ENCODE data around the gene ACTL10.
A peak's percentile ranks its signal among the peaks of the same experiment; 100 is the strongest.

Gene ACTL10

DNA sequence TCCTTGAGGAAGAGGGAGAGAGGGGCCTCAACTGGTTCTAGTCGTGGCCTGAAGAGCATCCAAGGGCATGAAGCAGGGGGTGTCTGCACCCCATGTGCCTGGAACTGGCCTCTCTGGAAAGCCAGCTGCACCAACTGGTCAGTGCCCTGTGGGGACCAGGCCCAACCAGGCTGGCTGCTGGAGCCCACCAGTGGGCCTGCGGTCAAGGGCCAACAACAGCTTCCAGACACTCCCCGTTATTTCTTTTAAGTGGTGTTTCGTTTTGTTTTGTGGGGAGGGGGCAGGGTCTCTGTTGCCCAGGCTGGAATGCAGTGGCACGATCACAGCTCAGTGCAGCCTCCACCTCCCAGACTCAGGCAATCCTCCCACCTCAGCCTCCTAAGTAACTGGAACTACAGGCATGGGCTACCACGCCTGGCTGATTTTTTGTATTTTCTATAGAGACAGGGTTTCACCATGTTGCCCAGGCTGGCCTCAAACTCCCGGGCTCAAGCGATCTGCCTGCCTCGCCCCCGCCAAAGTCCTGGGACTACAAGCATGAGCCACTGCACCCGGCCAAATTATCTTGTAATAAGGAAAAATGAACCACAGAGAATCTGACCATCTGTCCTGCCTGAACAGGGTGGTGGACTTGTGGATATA, 16.5 kb upstream of the ACTL10 start:
- no peak for DNase-seq

DNA sequence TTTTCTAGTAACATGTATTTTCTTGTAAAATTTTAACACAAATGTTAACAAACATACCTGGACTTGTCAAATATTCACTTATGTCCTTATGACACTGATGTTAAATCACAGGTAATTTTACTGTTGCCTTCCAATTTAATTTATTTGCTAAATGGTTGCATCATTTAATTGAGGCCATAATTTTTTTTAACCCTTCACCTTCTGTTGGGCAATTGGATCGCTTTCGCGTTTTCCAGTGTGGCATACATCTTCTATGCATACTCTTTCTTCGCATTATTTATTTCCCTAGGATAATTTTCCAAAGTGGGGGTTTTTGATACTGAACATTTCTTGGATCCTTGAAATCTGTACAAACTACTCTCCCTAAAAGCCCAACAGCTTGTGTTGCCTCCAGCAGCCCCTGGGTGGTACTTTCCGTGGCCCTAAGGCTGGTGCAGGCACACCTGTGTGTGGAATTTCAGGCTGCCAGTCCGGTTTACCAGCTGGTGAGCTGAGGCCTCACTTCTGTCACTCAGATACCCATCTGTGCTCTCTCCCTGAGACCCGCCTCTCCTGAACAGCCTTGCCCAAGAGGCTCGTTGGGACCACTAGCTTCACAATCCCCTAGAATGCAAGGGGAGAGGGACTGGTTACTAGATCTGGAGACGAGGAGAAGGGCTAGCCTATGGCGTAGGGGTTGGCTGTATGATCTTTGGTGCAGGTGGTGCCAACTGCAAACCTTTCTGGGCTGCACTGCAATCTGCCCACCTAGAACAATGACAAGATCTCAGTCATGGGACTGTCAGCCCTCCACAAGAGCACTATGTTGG, 15.8 kb upstream of the ACTL10 start:
- DNase-seq: no peak

DNA sequence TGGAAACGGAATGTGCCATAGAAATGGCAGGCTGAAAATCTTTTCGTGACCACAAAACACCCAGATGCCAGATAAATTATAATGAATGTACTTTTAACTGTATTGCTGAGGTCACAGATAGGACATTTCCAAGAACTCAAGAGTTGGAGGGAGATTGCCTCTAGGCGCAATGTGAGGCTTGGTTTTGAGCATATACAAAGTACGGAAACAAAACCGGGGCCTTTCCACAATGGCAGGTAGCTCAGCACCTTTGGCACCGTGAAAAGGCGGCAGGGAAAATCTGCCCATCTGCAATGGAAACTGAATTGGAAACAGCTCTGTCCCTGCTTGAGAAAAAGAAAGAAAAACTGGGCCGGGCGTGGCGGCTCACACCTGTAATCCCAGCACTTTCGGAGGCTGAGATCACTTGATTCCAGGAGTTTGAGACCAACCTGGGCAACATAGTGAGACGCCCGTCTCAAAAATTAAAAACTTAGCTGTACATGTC, 15.1 kb upstream of the ACTL10 start:
- no peak for DNase-seq

DNA sequence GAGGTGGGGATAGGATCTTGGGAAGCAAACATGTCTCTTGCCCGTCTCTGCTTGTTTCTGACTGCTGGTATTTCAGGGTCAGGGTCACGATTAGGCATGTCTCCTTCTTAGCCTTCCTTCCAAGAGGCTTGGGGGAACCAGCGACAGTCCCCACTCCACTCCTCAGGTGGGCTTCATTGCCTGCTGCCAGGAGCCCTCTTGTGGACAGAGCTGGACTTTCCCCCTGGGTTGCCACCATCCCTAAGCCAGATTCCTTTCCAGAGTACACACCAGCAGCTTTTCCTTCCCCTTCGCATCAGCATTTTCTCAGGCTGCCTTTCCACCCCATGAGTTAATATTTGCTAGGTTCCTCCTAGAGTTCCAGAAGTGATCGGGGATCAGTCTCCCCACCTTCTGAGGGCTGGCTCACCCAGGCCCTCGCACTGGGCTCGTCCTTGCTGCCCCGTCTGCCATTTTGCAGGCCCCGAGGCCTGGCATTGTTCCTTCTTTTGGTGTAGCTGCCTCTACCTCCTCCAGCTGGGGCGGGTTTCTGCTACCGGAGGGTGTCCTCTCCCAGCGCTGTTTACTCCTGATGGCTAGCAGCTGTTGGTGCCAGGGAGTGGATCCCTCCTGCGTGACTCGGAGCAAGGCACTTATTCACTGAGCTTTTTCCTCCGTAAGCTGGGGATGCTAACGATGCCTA, 13.4 kb upstream of the ACTL10 start:
- DNase-seq: peak; percentile 63

DNA sequence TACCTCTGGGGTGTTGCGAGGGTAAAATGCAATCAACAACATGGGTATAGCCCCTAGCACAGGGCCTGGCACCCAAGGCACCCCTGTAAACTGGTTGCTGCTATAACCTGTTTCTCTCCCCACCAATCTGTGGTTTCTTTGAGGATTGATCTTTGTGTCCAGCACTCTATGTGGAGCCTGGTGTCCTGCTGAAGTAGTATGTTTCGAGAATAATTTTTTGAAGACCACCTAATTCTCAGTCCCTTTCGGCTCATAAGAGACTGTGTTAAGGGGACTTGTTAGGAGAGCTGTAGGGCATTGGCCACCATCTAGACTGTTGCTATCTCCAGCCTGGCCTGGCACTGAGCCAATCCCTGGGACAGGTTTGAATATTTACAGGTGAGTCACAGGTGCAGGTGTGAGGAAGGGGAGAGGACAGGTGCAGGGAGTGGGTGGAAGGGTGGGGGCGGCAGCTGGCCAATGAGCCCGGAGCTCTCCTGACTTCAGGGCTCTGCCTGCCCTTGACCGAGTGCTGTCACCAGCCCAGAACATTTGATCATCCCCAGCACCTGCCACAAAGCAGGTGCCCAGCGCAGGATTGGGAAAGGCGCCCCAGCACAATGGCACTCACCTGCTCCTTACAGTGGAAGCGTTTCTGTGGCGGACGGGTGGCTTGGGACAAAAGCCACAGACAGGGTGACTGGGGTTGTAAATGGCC, 12.7 kb upstream of the ACTL10 start:
- DNase-seq: no peak

DNA sequence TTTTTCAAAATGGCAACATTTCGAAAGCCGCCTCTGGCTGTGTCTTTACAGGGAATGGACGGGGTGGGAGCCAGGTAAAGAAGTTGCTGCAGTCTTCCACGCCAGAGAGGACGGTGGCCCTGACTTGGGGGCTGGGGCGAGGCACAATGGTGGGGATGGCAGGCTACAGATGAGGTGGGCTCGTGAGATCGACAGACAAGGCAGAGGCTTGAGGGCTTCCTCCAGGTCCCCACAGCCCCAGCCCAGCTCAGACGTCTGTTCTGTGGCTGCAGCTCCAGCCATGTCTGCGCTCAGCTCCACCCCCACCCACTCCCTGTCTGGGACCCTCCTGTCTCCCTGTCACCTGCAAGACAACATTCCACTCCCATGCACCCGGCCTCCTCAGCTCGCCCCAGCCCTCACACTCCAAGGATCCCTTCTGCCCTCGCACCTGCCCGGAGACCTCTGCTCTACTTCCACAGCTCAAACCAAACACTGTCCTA, 12.0 kb upstream of the ACTL10 start:
- no peak for DNase-seq

DNA sequence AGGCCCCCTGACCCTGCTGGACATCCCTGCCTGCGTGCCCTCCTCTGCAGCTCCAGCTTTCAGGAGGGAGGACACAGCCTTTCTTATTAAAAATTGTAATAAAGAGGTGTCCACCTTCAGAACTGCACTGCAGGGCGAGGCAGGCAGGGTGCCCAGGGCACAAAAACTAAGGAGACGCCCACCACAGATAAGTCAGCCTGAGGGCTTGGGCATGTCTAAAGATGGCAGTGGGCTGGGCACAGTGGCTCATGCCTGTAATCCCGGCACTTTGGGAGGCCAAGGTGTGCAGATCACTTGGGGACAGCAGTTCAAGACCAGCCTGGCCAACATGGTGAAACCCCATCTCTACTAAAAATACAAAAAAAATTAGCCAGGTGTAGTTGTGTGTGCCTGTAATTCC, 11.6 kb upstream of the ACTL10 start:
- DNase-seq: no peak

DNA sequence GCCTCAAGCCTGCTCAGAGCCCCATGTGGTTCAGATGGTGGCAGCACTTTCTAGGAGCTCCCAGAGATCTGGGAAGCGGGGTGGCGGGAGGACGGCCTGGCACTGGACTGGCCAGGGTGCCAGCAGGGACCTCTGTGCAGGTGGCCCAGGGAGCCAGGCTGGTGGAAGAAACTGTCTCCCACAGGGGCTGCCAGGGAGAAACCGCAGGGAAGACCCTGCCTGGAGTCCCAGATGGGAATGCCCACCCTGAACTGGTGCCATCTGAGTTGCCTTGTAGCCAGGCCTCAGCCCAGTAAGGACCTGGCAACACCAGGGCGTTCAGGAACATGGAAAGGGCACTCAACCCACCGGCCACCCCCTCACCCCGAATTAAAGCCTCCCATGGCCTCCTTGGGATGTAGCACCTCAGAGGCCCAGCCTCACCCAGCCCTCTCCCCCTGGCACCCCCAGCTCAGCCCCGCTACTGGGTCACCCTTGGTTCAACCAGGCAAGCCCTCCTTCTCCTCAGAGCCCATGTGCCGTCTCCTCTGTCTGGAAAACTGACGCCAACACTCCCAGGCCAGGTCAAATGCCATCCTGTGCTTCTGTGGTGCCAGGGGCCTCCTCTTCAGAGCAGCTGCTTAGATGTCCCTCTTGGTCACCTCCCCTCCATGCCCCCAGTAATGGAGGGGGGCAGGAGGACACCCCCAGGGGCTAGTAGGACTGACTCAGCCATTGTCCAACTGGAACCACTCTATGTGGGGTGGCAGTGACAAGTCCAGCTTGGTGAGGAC, 10.5 kb upstream of the ACTL10 start:
- no peak for DNase-seq

DNA sequence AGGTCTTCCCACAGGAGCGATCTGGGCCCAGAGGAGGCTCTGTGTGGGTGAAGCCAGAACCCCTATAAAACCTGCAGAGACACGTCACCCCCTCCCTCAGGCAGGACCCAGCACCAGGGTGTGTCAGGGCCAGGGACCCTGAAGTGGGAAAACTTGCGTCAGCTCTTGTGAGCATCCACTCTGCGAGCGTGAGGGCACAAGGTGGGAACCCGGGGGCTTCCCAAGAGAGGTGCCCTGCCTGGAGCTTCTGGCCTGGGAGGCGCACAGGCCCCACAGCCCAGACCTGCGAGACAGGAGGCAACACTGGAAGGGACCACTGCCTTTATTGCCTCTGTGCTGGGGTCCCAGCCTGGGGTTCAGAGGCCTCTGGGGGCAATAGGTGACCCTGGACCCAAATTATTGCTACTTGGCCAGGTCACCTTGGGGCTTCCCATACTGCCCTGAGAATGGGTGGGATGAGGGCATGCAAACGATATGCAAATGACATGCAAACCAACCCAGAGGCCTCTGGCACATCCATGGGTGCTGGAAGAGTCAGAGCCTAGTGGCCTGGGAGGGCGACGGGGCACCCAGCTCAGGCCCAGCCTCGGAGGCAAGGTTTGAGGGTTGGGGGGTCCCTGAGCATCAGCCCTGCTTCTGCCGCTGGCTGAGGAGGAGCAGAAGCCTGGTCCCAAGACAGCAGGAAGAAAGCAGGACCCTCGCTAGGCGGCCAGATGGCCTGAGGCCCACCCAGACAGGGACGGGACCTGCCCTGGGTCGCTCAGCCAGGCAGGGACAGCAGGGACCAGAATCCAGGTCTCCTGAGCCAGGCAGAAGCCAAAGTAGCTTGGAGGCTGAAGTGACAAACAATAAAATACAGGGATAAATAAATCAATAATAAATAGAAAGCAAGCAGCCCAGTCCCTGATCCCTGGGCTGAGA, 9.7 kb upstream of the ACTL10 start:
- DNase-seq: no peak

DNA sequence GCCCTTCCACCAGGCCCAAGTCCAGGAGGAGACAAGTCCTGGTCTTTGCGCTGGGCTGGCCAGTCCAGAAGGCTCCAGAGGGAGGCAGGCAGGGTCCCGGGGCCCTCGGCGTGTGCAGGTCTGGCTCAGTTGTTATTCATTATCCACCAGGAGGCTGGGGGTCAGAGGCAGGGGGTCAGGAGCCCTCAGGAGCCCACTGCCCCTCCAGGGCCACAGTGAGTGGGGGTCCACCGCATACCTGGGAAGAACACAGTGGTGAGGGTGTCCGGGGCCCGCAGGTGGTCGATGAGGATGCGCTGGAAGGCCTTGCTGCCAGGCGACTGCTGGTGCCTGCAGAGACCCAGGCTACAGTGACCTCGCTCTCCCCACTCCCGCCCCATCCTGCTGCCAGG, 9.0 kb upstream of the ACTL10 start:
- no peak for DNase-seq

DNA sequence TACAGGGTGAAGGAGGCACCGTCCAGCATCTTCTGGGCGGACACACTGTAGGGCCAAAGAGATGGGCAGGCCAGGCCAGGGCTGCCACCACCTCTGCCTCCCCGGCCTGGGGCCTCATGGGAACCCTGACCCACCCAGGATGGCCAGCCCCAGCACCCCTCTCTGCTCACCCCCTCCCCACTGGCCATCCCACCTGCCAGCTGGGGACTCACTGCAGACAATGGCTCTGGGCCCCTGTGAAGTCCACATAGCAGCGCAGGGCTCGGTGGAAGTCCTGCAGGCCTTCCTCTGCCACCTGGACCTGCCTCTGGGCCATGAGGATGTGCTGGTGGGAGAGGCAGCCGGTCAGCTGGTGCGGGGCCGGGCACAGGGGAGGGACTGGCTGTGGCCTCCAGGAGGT, 8.2 kb upstream of the ACTL10 start:
- DNase-seq: no peak

DNA sequence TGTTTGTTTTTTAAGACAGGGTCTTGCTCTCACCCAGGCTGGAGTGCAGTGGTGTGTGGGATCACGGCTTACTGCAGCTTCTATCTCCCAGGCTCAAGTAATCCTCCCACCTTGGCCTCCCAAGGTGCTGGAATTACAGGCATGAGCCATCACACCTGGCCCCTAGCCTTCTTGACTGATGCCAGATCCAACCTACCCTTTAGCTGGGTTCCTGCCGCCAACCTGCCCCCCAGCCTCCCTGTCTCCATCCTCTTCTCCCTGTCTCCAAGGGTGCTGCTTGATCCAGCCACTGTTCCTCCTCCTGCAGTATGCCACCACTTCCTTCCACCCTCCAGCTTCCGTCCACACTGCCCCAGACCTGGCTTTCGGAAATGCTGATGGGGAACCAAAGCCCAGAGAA, 7.8 kb upstream of the ACTL10 start:
- DNase-seq: no peak

DNA sequence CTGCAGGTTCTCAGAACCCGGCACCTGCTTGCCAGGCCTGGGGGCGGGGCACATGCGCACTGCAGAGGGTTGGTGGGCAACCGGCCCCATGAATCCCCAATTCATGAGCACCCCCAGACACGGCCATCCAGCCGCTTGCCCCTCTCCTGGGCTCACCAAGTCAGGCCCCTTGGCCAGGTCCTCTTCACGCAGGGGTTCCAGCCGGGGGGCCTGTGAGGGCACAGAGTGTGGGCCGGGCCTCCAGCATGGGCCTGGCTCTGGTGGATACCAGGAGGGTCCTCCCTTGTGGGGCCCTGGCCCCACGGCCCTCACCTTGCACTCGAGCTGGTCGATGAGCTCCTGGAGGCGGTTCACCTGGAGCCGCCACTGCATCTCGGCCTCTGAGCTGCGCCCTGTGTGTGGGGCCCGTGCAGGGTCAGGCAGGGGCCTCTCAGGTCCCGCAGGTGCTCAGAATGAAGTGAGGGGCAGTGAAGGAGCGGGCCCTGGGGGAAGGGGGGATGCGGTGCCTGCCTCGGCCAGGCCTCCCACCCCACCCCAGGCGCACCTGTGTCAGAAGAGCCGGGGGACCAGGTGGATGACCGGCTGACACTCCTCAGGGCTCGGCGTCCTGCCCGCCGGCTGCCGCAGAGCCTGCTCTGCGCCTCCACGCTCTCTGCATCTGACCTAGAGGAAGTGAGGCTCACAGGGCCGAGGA, 7.3 kb upstream of the ACTL10 start:
- no peak for DNase-seq

DNA sequence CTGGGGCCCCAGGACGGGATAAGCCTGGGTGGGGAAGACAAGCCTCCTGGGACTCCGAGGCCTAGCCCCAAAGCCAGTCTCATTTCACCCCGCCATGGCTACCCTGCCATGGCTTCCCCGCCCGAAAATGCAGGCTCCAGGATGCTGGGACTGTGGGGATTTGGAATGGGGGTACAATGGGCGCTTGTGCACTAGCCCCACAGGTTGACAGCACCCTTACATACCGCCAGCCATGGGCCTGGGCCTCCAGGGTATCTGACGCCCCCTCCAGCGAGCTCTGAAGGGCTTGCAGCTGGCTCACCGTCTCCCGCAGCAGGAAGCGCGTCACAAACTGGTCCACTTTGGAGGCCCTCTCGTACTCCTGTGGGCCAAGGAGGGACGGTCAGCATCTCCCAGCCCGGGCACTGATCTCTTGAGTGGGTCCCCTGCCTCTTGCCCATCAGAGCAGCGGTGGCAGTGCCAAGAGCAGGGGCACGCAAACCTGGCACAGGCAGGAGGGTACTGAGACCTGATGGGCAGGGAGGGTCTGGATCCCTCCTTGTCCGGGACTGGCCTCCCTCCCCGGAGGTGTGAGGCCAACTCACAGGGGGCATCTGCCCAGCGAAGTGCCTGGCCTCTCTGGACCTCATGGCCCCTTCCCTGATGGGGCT, 6.6 kb upstream of the ACTL10 start:
- no peak for DNase-seq

DNA sequence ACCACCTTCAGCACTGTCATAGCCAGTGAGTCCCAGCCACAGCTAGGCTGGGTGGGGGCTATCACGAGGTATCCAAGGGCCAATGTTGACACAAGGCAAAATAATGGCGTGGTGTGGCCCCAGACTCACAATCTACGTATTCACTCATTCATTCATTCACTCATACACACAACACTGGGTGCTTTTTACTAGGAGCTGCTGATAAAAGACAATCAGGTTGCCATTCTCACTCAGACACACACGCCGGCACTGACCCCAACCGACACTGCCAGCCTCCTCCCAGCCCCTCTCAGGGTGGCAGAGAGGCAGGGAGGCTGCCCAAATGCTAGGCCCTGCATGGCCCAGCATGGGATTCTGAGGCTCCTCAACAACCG, 6.1 kb upstream of the ACTL10 start:
- DNase-seq: no peak

DNA sequence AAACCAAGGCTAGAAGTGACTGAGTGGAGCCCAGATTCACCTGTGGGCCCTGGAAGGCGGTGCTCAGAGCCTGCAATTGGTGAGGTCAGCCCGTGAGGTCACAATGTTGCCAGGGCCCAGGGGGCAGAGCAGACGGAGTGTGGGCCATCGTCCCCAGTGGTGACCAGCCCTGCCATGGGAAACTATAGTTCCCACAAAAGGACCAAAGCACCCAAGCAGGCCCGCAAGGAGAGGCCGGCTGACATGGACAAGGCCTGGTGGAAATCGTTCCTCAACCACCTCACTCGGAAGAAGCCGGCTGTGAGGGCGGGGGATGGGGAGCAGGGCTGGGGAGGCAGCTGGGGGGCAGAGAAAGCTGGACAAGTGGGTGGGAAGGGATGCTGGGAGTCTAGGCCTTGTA, 4.6 kb upstream of the ACTL10 start, which contains the start of gene C20orf144:
TSS of gene C20orf144 (plus strand) at position 156 of the 400 bp plus-strand sequence. CDS start at position 175, 19 bp downstream.
- no peak for DNase-seq

DNA sequence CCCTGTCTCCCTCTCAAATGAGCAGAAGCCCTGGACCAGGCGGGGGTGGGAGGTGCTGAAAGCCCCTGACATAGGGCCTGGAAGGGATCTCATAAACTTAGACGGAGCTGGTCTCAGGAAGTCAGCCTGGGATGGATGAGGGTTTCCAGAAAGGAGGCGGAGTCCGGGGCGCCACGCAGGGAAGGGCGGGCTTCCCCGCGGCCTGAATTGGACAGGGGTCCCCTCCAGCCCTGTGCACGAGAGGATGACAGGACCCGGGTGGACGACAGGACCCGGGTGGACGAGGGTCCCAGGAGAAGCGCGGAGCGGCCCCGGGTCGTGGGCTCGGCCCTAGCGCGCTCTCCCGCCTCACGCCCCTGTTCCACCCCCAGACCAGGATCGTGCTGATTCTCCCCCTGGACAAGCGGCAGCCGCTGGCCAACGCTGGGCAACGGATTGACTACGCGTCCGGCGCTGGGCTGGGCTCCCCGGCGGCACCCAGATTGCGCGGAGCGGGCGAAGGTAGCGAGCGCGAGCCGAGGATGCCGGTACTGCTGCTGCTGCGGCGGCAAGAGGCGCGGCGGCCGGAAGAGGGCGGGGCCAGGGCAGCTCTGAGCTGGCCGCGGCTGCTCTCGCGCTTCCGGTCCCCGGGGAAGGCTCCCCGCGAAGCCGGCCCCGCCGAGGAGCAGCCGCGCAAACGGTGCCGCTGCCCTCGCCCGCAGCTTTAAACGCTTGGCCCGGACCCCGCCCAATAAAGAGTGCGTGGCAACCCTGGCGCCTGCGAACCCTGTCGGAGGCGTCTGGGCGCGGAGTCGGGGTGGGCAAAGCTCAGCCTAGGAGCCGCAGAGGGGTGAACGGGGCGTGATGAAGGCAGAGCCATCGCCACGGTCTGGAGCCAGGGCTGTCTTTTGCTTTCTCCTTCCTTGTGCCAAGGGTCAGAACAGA, 3.3 kb upstream of the ACTL10 start:
- DNase-seq: peak; percentile 70

DNA sequence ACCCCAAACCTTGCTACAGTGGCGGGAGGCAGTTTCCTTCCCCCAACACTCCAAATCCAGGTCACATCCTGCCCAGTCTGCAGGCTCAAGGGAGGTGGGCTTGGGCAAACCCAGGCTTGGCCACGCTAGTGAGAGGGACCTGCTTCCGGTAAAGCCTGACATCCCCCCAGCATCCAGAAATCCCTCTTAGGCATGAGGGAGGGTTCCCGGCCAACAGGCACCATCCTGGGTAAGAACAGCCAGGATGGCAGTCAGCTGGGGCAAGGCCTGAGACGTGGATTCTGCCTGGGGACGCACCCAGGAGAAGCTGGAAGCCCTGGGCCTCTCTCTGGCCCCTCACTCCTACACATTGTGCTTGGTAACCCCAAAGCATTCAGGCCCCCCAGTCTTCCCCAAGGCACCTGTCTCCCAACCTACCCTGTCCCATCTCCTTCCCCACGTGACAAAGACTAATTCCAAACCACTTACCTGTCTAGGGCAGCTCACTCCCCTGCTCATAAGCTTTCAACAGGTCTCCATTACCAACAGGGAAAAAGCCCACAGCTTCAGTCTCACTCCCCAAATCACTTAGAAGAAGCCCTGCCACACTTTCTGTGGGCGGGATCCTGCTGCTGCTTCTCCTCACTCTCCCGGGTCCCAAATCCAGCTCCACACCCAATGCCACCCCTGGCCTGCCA, 2.5 kb upstream of the ACTL10 start:
- no peak for DNase-seq
